GM19193 (cell line): ENCODE data around the gene STK32A.

Source experiments
- POLR2A ChIP-seq: IDR thresholded peaks from 4 replicates; pipeline ENCODE4 v1.6.1; 2011; ENCODE audit not compliant: insufficient read depth, insufficient read length; ENCODE audit errors: extremely low read depth

The STK32A gene

GRCh38 chr5:147388184-147389108, 153.6 kb downstream of the STK32A start:
- no peak for TF ChIP-seq POLR2A

- TF ChIP-seq POLR2A, result no peak
These were observed 155.9 kb downstream of the STK32A start for GRCh38 chr5:147390654-147391225.

GRCh38 chr5:147391781-147392180, 157.0 kb downstream of the STK32A start:
- no peak for TF ChIP-seq POLR2A

- TF ChIP-seq POLR2A, result no peak
These were observed 159.2 kb downstream of the STK32A start for GRCh38 chr5:147393874-147394672.

DNA sequence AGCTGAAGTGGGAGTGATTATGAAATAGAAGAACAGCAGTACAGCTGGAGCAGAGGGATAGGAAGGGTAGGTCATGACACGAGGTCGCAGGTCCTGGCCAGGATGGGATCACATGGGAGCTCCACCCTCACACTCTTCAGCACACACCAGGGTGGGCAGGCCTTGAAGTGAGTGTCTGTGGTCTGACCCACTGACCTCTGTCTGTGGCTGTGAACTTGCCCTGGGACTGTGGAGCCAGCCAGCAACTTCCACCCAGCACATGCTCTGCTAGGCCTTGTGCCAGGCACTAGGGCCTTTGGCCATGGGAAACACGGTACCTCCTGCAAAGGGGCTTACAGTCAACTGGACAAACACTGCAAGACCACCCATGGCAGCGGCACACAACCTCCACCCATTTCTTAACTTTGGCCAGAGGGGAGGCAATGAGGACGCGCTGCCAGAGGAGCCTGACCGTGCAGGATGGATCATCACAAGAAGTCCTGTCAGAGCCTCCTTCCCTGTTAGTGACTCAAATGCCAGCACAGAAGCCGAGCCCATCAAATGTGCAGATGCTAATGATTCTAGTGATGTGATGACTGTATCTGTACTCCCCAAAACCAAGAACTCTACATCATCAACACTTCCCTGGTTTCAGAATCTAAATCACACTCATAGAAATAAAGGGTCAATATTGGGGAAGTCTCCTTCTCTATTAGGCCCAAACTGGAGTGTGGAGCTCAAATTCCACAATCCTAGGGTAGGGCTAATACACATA, 161.4 kb downstream of the STK32A start:
- TF ChIP-seq POLR2A, result no peak

- no peak for TF ChIP-seq POLR2A
These were observed 162.8 kb downstream of the STK32A start for GRCh38 chr5:147397616-147398015.

DNA sequence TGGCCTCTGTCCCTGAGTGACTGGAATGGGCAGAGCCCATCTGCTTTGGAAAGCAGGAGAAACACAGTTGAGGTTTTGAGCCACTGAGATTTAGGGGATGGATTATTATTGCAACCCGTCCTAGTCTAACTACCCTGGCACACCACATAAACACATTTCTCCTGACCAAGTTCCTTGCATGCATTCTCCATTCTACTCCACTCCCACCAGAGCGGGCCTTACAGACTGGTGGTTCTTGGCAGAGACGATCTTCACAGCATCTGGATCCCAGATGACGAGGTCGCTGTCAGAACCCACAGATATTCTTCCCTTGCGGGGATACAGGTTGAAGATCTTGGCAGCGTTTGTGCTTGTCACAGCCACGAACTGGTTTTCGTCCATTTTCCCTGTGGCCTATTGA, 164.0 kb downstream of the STK32A start:
- TF ChIP-seq POLR2A, result no peak

- no peak for TF ChIP-seq POLR2A
These were observed 165.4 kb downstream of the STK32A start for GRCh38 chr5:147400126-147400809.

- no peak for TF ChIP-seq POLR2A
These were observed 166.1 kb downstream of the STK32A start for GRCh38 chr5:147400881-147401280.

DNA sequence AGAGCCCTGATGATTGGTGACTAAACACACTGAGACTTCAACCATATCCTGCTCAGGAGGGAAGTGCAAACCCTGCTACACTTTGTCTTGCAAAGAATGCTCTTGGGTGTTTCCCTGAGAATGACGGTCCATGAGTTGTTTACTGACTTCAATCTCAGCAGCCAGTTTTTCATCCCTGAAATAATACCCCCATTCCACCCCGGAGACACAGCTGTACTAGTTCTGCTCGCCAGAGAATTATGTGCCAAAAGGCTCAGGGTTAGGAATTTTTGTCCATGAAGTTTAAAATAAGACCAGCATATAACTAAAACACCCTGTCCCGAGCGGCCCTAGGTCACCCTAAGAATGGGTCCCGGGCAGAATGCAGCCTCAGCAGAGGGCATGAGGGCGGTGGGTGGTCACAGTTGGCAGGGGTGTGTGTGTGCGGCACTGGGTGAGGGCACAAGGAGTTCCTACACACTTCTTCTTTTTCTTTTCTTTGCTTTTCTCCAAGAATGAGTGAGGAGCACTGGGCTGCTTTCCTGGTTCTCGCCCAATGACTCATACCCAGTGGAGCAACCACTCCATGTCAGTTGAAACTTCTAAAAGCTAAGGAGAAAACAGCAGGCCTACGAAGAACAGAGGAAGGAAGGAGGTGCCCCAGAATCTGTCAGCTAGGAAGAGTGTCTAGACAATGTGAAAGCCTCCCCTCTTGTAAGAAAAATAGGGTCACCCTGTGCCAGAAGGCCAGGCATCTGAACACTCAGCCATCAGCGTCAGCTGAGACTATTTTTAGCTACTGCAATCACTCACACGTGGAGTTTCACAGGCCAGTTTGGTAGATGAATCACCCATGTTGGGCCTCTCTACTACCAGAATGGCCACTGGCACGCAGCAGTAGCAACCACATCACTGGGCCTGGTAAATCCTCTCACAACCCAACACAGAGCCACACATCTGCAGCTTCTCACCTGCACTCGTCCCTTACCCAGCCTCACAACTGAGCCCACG, 169.1 kb downstream of the STK32A start:
- no peak for TF ChIP-seq POLR2A

- no peak for TF ChIP-seq POLR2A
These were observed 169.9 kb downstream of the STK32A start for GRCh38 chr5:147404706-147405105.

DNA sequence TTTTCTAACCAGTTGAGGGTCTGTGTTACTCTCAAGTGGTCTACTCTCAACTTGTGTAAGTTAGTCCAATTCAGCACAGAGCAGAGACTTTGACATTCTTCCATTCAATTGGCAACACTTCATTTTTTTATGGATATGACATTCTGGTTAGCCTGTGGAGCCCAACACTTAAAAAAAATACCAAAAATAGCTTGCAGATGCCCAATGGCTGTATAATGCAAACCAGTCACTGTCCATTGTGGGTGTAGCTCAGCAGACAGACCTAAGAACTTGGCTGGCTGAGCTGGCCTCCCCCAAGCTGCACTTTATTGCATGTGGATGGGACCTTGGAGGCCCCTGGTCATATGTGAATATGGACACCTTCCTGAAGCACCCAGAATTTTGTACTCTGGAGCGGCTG, 171.8 kb downstream of the STK32A start:
- no peak for TF ChIP-seq POLR2A

DNA sequence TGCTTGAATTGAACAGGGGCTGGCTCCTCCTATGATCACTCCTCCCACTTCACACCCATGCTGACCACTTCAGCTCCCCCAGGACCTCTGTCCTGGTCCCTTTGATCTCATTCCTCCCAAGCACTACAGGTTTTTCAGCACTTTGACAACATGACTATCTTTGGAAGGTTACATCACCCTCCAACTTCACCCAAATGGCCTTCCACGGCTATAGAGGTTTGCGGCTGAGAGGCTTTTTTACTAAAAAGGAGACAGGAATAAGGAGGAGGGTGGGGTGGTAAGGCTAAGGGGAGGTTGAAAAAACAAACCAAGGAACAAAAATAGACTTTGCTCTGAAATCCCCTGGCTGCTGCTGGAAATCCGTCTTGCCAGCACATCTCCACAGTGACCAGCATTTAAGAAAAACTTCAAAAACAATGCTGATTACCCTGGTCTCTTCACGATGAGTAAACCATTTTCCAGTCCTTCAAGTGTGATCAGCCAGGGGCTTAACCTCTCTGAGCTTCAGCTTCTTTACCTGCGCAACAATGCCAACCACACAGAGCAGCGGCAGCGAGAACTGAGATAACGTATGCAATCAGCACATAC, 172.4 kb downstream of the STK32A start:
- no peak for TF ChIP-seq POLR2A
